HG03520 (cell line): ENCODE measurements around the gene ERN1.

Source experiments
- ATAC-seq: cut with Tn5 transposase; IDR thresholded peaks from one replicate; pipeline ENCODE4 v1.9.1; 2021; ENCODE audit warnings: mild to moderate bottlenecking, moderate library complexity; ENCODE audit not compliant: unreplicated experiment

Gene ERN1

DNA sequence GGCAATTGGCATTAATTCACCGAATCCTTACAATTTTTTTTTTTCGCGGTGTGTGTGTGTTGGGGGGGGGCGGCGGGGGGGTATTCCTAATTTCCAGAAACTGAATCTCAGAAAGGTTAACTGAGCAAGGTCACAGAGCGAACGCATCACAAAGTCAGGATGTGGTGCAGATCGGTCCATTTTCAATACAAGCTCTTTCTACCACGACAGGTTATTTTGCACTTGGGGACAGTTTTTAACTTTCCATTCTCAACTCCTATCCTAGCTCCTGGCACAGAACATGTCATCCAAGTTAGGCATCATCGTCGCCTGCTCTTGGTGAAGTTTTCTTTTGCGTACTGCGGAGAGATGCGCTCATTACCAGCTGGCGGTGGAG, 15.4 kb upstream of the ERN1 start:
- ATAC-seq, result peak; percentile 14

- no peak for ATAC-seq
Measured at GRCh38 chr17:64139542-64139941, 9.6 kb upstream of the ERN1 start.

DNA sequence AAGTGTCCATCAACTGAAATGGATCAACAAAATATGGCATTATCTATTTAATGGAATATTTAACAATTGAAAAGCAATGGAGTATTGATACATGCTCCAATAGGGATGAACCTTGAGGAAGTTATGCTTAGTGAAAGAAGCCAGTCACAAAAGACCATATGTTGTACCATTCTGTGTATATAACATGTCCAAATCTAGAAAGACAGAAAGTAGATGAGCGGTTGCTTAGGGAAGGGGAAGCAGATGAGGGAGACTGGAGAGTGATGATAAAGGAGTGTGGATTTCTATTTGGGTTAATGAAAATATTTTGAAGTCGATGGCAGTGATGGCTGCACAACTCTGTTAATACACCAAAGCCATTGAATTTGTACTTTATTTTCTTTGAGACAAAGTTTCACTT, 8.5 kb upstream of the ERN1 start:
- ATAC-seq, result no peak

GRCh38 chr17:64135000-64135399, 5.1 kb upstream of the ERN1 start:
- no peak for ATAC-seq

- ATAC-seq, result no peak
Measured at GRCh38 chr17:64134216-64134970, 4.4 kb upstream of the ERN1 start.

GRCh38 chr17:64133546-64134215, 3.7 kb upstream of the ERN1 start:
- no peak for ATAC-seq

GRCh38 chr17:64131606-64132270, 1.8 kb upstream of the ERN1 start:
- no peak for ATAC-seq

GRCh38 chr17:64130559-64131001, 636 bp upstream of the ERN1 start:
- ATAC-seq, result peak; percentile 13

GRCh38 chr17:64129515-64129764, 504 bp downstream of the ERN1 start:
- ATAC-seq, result no peak

GRCh38 chr17:64128787-64129514, 993 bp downstream of the ERN1 start:
- no peak for ATAC-seq

DNA sequence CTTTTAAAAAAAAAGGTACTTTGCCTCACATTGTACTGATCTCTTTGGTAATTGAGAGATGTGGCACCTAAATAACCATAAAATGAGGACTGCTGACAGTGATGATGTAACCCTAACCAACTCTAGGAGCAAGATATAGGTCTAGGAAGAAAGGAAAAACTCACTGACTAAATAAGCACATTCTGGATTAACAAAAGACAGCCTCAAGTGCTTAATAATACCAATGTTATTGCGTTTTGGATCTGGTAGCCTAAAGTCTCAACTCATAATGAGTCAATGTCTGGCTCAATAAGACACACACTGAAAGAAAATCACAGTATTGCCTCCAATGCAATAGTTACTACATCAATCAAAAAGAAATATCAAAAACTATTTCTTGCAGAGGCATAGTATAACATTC, 3.0 kb downstream of the ERN1 start:
- no peak for ATAC-seq

DNA sequence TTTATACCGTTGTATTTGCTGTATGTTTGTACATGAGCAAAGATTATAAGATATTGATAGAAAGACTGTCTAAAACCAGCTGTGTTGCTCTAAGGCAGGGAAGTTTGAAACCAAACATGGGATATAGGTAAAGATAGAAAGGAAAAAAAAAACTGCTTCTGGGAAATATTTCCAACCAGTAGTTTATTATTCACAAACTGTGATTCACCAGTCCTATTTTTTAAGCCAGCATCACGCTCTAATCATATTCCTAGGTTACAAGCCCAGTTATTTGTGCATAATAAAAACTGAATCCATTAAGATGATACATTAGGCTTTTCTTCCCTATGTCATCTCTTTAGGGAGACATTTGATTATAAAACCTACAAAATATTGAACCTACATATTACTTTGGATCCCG, 4.0 kb downstream of the ERN1 start:
- ATAC-seq, result no peak

- no peak for ATAC-seq
Measured at GRCh38 chr17:64124609-64125008, 5.3 kb downstream of the ERN1 start.

DNA sequence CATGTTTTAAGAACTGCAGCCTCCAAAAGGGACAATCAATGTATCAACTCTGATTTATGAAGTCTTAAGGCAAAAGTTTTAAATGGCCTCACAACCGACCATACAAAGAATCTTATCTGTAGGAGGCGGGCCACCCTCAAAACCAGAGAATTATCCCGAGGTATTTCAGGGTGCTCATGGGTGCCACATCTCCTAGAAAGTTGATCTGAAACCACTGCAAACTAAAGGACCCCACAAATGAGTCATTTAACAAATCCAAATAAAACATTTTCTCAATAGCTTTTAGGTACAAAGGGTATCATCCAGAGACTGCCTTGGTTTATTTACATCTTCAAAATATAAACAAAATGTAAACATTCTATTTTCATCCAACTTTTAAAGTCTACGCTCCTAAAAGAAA, 6.8 kb downstream of the ERN1 start:
- ATAC-seq, result no peak

DNA sequence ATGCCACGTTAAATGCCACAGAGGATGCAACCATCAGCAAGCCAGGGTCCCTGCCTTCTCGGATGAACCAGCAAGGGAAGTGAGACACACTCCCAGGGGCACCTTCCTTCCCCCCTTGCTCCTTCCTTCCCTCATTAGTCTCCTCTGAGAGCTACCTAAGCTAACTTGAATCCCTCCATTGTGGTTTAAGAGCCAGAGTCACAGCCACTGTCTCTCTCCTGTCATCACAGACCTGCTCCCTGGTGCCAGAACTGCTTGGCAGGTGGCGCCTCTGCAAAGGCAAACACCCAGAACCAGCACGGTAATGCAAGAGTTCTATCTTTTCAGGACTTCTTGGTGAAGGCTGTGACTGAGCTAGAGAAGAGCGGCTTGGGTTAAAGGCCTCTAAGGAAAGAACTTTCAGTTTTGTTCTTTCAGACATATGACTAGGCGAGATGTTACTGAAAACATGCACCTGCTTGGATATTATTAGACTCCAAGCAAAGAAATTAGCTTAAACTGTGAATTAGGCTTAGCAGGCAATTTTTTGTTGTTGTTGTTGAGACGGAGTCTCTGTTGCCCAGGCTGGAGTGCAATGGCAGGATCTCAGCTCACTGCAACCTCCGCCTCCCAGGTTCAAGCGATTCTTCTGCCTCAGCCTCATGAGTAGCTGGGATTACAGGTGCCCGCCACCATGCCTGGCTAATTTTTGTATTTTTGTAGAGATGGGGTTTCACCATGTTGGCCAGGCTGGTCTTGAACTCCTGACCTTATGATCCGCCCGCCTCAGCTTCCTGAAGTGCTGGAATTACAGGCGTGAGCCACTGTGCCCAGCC, 8.8 kb downstream of the ERN1 start:
- peak; percentile 75 for ATAC-seq

- no peak for ATAC-seq
Measured at GRCh38 chr17:64120159-64120810, 9.7 kb downstream of the ERN1 start.

GRCh38 chr17:64117981-64118979, 11.7 kb downstream of the ERN1 start:
- no peak for ATAC-seq

DNA sequence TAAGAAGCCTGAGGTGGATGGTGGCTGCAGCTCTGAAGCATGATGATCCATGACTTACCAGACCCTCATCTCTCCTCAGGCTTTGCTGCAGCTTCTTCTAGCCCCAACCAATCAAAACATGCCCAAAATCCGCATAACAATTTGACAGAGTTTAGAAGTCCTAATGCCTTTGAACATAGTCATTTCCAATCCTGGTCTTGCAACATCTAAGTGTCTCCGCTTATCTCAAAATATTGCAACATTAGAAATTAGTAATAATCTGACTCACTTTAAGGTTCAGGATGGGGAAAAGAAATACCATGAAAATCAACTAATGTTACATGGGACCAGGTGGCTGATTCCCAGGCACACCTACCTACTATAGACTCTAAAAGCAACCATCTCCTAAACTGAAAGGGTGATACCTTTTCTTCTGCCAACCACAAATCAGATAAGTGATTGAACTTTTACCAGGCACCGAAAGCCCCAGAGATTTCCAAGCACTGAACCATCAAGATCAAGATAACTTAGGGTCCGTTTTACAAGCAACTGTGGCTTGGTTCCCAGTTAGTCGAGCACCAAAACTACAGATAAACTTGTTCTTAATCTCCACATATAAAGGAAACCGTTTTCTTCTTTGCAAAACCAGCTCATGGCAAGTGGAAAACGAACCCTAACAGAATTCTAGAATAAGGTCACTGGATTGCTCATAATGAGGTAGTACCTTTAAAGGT, 14.0 kb downstream of the ERN1 start:
- no peak for ATAC-seq
